ENCODE results near the gene APBA1. TPM values are rescaled to one million over a fixed set of nuclear protein-coding genes. Genes with fewer than 3 reads are reported as not detected.

The APBA1 gene
- total RNA-seq, 1 experiment from 2014 or later: 0.34 TPM

- CTCF ChIA-PET: no interaction called here
- no TSS peak for BruUV-seq (replicated peaks)
- intact Hi-C loops (cut with micrococcal nuclease; ENCODE audit: unreplicated experiment): no loop called here
These were observed 11.8 kb upstream of the APBA1 start for GRCh38 chr9:69683927-69684326.

GRCh38 chr9:69678843-69679538, 6.8 kb upstream of the APBA1 start:
- Histone ChIP-seq H3K4me1 (no peaks in the 10 kb centered on the region), H3K36me3 (ENCODE audit: control insufficient read depth, insufficient read depth, low read length) (no peaks in the 10 kb centered on the region), H3K4me3 (ENCODE audit: low read depth, low read length) (no peak overlapping the region), H3K27me3 (replicated peaks; ENCODE audit: control insufficient read depth, insufficient read depth, low read length) (no peaks in the 10 kb centered on the region), H3K9me3 (no peaks in the 10 kb centered on the region)
- POLR2A ChIA-PET: no interaction called here
- no peaks in the 10 kb centered on the region for H3K4me1 Mint-ChIP-seq (ENCODE audit: low read depth, unreplicated experiment)
- CTCF ChIA-PET: no interaction called here
- no TSS peak for BruUV-seq (replicated peaks)
- H3K9me3 Mint-ChIP-seq (ENCODE audit: unreplicated experiment): no peaks in the 10 kb centered on the region
- intact Hi-C loops (cut with micrococcal nuclease; ENCODE audit: unreplicated experiment): no loop called here
- TF ChIP-seq CTCF (IDR thresholded peaks at IDR 0.05; ENCODE audit: insufficient read depth in 1 of 2, low read depth in 1 of 2, low read length in 1 of 2, severe bottlenecking in 1 of 2, unreplicated experiment in 1 of 2): no peak
- DNase-seq: no peak
- no peaks in the 10 kb centered on the region for H3K27me3 Mint-ChIP-seq (ENCODE audit: insufficient read depth, unreplicated experiment)
- H3K27ac Mint-ChIP-seq (ENCODE audit: unreplicated experiment): no peak overlapping the region
- H3K4me3 Mint-ChIP-seq (ENCODE audit: unreplicated experiment): no peak overlapping the region
- no peaks in the 10 kb centered on the region for H3K36me3 Mint-ChIP-seq (ENCODE audit: insufficient read depth, unreplicated experiment)

More at GRCh38 chr9:69683927-69684326, 11.8 kb upstream of the APBA1 start:
- Mint-ChIP-seq H3K4me3 (ENCODE audit: unreplicated experiment) (no peak overlapping the region), H3K36me3 (ENCODE audit: insufficient read depth, unreplicated experiment) (no peaks in the 10 kb centered on the region), H3K27me3 (ENCODE audit: insufficient read depth, unreplicated experiment) (no peaks in the 10 kb centered on the region), H3K9me3 (ENCODE audit: unreplicated experiment) (no peaks in the 10 kb centered on the region), H3K27ac (ENCODE audit: unreplicated experiment) (no peak overlapping the region), H3K4me1 (ENCODE audit: low read depth, unreplicated experiment) (no peaks in the 10 kb centered on the region)
- POLR2A ChIA-PET: no interaction called here
- Histone ChIP-seq H3K9me3 (no peaks in the 10 kb centered on the region), H3K27me3 (replicated peaks; ENCODE audit: control insufficient read depth, insufficient read depth, low read length) (no peaks in the 10 kb centered on the region), H3K4me1 (no peaks in the 10 kb centered on the region), H3K36me3 (ENCODE audit: control insufficient read depth, insufficient read depth, low read length) (no peaks in the 10 kb centered on the region), H3K4me3 (ENCODE audit: low read depth, low read length) (no peak overlapping the region)
- no peak for DNase-seq
- no peak for TF ChIP-seq CTCF (IDR thresholded peaks at IDR 0.05; ENCODE audit: insufficient read depth in 1 of 2, low read depth in 1 of 2, low read length in 1 of 2, severe bottlenecking in 1 of 2, unreplicated experiment in 1 of 2)

GRCh38 chr9:69677931-69678330, 5.8 kb upstream of the APBA1 start:
- Histone ChIP-seq H3K9me3 (no peaks in the 10 kb centered on the region), H3K4me1 (no peaks in the 10 kb centered on the region), H3K27me3 (replicated peaks; ENCODE audit: control insufficient read depth, insufficient read depth, low read length) (no peaks in the 10 kb centered on the region), H3K4me3 (ENCODE audit: low read depth, low read length) (no peak overlapping the region), H3K36me3 (ENCODE audit: control insufficient read depth, insufficient read depth, low read length) (no peaks in the 10 kb centered on the region)
- POLR2A ChIA-PET: no interaction called here
- Mint-ChIP-seq H3K27me3 (ENCODE audit: insufficient read depth, unreplicated experiment) (no peaks in the 10 kb centered on the region), H3K27ac (ENCODE audit: unreplicated experiment) (no peak overlapping the region), H3K36me3 (ENCODE audit: insufficient read depth, unreplicated experiment) (no peaks in the 10 kb centered on the region), H3K4me1 (ENCODE audit: low read depth, unreplicated experiment) (no peaks in the 10 kb centered on the region), H3K4me3 (ENCODE audit: unreplicated experiment) (no peak overlapping the region), H3K9me3 (ENCODE audit: unreplicated experiment) (no peaks in the 10 kb centered on the region)
- CTCF ChIA-PET: no interaction called here
- TF ChIP-seq CTCF (IDR thresholded peaks at IDR 0.05; ENCODE audit: insufficient read depth in 1 of 2, low read depth in 1 of 2, low read length in 1 of 2, severe bottlenecking in 1 of 2, unreplicated experiment in 1 of 2): no peak
- BruUV-seq (replicated peaks): no TSS peak
- DNase-seq: no peak
- intact Hi-C loops (cut with micrococcal nuclease; ENCODE audit: unreplicated experiment): no loop called here
